ENCODE results near the gene DPM2.

DNA sequence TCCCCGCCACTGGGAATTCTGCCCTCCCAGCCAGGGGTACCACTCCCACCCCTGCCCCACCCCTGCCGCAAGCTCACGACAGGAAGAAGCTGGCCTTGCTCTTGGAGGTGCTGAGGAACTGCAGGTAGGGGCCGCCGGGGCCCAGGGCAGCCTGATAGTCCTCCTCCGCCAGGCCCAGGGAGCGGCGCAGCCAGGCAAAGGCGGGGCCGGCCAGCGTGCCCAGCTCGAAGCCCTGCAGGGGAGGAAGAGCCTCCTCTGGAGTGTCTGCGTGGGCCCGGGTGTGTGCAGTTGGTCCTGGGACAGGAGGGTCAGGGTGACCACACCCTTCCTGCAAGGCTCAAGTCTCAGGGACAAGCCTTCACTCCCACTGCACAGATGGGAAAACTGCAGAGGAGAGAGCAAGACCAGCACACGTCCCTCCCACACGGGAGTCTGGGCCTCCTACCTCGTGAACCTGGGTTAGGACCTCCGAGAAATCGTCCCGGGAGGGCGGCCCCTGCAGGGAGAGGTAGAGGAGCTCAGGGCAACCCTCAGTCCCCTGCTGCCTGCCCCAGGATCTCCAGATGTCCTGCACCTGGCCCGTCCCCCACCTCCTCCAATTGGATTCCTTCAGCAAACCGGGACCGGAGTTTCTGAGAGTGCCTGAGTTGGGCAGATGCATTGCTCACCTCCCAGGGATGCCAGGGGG lies 9.5 kb downstream of the DPM2 start:
- no peak for TF ChIP-seq POLR2A (IDR thresholded peaks at IDR 0.05)
- TF ChIP-seq, protein P1, sequence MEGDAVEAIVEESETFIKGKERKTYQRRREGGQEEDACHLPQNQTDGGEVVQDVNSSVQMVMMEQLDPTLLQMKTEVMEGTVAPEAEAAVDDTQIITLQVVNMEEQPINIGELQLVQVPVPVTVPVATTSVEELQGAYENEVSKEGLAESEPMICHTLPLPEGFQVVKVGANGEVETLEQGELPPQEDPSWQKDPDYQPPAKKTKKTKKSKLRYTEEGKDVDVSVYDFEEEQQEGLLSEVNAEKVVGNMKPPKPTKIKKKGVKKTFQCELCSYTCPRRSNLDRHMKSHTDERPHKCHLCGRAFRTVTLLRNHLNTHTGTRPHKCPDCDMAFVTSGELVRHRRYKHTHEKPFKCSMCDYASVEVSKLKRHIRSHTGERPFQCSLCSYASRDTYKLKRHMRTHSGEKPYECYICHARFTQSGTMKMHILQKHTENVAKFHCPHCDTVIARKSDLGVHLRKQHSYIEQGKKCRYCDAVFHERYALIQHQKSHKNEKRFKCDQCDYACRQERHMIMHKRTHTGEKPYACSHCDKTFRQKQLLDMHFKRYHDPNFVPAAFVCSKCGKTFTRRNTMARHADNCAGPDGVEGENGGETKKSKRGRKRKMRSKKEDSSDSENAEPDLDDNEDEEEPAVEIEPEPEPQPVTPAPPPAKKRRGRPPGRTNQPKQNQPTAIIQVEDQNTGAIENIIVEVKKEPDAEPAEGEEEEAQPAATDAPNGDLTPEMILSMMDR (IDR thresholded peaks at IDR 0.05), result no peak
